NAMALWA (cell line): ENCODE measurements around the gene PTPN1.
"Not testable (repeated sequence)": the region's sequence is repeated elsewhere in the genome, so short reads cannot be mapped to it uniquely, and the experiment has no call there.

Source experiments
- DNase-seq: peaks from one replicate; pipeline ENCODE4 v3.0.0-alpha.2; 2015; ENCODE audit warnings: low spot score

Gene PTPN1

GRCh38 chr20:50481741-50482140 is 28.4 kb upstream of the PTPN1 start:
- DNase-seq: no peak

GRCh38 chr20:50482396-50482981 is 27.7 kb upstream of the PTPN1 start:
- no peak for DNase-seq

- DNase-seq: no peak
These were observed 25.8 kb upstream of the PTPN1 start for GRCh38 chr20:50484271-50484976.

- DNase-seq: no peak
These were observed 22.8 kb upstream of the PTPN1 start for GRCh38 chr20:50487397-50487796.

GRCh38 chr20:50488236-50488806 is 21.9 kb upstream of the PTPN1 start:
- peak; percentile 64 for DNase-seq

GRCh38 chr20:50491168-50491567 is 19.0 kb upstream of the PTPN1 start:
- DNase-seq: no peak

- no peak for DNase-seq
These were observed 18.1 kb upstream of the PTPN1 start for GRCh38 chr20:50491926-50492634.

GRCh38 chr20:50493881-50494253 is 16.3 kb upstream of the PTPN1 start:
- no peak for DNase-seq

- DNase-seq: no peak
These were observed 15.8 kb upstream of the PTPN1 start for GRCh38 chr20:50494428-50494827.

GRCh38 chr20:50496773-50497385 is 13.3 kb upstream of the PTPN1 start:
- no peak for DNase-seq

- no peak for DNase-seq
These were observed 12.0 kb upstream of the PTPN1 start for GRCh38 chr20:50498071-50498776.

GRCh38 chr20:50499938-50500337 is 10.2 kb upstream of the PTPN1 start:
- DNase-seq: no peak

- DNase-seq: no peak
These were observed 8.0 kb upstream of the PTPN1 start for GRCh38 chr20:50501972-50502745.

GRCh38 chr20:50504231-50504823 is 5.9 kb upstream of the PTPN1 start:
- DNase-seq: peak; percentile 45

GRCh38 chr20:50506270-50506579 is 4.0 kb upstream of the PTPN1 start:
- DNase-seq: no peak

- not testable (repeated sequence) for DNase-seq
These were observed 2.4 kb upstream of the PTPN1 start for GRCh38 chr20:50507745-50508144.

GRCh38 chr20:50508171-50508755 is 1.9 kb upstream of the PTPN1 start:
- DNase-seq: no peak

GRCh38 chr20:50510706-50511542 is 741 bp downstream of the PTPN1 start:
- DNase-seq: peak; percentile 50

- DNase-seq: no peak
These were observed 2.1 kb downstream of the PTPN1 start for GRCh38 chr20:50512323-50512722.
